GM21515 (cell line): ENCODE measurements around the gene VPS13D.
"Not testable (repeated sequence)": the region's sequence is repeated elsewhere in the genome, so short reads cannot be mapped to it uniquely, and the experiment has no call there.

Experiments
- ATAC-seq: cut with Tn5 transposase; IDR thresholded peaks from one replicate; pipeline ENCODE4 v1.9.1; 2021; ENCODE audit not compliant: unreplicated experiment

The VPS13D gene

DNA sequence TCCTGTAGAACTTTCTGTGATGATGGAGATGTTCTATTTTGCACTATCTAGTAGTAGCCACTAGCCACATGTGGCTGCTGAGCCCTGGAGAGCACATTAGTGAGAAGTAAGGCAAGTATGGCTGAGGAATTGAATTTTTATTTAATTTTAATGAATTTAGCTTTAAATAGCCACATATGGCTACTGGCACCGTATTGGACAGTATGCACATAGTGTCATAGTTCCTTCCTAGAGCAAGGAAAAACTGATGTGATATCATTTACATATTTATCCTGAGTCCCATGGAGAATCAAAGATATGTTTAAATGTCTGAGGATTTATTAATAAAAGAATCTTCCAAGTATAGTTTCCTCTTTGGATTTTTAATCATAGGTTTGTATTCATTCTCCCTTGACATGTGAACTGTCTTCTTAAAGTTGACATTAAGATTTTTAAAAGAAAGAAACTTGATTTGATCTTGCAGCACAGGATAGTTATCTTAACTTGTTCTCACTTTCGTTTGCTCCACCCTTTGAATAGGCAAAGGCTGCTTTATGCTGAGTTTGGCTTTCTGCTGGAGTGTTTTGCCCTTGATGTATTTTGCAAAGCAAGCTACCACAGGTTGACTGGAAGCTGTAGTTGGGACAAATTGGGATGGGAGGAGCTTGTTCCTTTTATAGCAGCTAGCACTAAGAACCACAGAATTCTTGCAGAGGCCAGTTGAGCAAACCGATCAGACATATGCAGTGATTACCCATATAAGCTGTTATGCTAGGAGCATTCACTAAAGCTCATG lies 129.7 kb downstream of the VPS13D start:
- no peak for ATAC-seq

DNA sequence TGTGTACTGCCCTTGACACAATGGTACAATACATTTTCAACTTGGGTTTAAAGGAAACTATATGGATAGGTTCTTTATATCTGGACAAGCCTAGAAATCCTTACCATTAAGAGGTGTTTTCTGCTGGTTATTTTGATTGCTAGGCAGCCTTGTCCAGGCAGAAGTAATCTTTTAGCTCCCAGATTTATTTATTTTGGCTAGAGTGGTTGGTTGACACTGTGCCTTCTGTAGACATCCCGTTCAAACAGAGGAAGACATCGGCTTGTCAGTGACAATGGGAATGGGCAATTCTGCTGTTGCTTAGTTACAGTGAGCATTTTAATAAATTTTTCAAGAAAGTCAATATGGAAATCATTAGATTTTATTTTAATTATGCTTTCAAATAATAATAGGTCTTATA lies 138.8 kb downstream of the VPS13D start:
- ATAC-seq = no peak

DNA sequence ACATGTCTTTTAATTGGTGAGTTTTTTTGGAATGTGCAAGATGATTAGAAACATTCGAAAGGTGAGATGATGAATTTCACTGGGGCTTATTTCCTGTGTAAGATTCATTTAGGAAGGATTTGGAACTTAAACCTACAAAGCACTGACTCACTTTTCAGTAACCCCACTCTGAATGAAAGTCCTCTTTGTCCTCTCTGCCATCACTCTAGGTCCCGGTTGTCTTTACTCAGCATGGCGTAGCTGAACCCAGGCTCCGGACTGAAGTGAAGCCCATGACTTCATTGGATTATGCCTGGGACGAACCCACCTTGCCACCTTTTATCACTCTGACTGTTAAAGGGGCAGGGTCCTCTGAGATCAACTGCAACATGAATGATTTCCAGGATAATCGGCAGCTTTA lies 139.4 kb downstream of the VPS13D start:
- ATAC-seq = no peak

DNA sequence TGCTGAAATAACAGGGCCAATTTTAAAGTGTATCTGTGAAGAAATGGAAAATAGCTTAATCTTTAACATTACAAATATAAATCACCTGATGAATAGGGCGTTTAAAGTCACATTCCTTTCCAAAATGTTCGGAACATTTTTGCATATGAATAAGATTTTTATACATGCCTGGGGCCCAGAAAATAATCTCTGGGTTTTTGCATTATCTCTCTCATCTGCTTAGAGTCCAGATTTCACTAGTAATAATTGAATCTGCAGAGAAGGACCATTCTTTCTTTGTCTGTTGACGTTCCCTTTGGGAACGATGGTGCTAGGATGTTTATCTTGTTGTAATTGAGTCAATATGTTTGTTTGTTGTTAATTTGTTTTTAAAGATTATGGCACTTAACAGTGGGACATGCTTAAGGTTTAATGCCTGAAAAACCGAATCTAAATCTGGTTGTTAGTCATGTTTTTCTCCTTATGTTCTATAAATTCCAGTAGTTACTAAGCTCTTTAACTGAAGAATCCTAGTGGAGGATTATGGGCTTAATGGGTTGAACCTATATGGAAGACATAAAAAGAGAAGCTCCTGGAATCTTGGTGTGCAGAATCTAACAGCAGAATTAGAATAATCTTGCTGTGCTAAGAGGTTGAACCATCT lies 140.6 kb downstream of the VPS13D start:
- no peak for ATAC-seq

DNA sequence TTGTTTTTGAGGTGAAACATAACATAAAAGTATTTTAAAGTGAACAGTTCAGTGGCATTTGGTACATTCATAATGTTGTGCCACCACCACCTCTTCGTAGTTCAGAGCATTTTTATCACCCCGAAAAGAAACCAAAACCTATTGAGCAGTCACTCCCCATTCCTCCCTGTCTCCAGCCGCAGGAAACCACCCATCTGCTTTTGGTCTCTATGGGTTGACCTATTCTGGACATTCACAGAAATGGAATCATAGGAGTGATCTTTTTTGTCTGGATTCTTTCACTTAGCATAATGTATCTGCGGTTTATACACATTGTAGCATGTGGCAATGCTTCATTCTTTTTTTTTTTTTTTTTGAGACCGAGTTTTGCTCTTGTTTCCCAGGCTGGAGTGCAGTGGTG lies 141.2 kb downstream of the VPS13D start:
- ATAC-seq = no peak

DNA sequence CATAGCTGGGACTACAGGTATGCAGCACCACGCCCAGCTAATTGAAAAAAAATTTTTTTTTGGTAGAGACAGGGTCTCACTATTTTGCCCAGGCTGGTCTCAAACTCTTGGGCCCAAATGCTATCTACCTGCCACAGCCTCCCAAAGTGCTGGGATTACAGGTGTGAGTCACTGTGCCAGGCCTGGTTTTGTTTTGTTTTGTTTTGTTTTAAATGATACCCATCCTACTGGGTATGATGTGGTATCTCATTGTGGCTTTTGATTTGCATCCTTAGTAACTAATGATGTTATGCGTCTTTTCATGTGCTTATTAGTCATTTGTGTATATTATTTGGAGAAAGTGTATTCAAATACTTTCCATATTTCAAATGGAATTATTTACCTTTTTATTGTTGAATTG lies 142.3 kb downstream of the VPS13D start:
- ATAC-seq = no peak

DNA sequence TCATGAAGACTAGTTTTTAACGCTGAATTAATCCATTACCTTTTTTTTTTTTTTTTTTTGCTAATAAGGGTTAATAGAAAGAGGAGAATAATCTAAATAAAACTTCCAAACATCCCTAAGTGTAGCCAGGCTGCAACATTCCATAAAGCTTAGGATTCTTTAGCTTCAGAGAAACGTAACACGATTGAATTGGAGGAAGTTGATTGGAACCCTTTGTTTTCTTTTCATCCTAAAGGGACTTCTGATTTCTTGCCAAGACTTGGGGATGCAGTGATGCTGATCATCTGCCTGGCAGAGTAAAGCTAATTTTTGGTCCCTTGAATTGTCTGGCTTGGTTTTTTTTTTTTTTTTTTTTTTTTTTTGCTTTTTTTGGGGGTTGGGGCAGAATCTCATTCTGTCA lies 142.9 kb downstream of the VPS13D start:
- no peak for ATAC-seq

DNA sequence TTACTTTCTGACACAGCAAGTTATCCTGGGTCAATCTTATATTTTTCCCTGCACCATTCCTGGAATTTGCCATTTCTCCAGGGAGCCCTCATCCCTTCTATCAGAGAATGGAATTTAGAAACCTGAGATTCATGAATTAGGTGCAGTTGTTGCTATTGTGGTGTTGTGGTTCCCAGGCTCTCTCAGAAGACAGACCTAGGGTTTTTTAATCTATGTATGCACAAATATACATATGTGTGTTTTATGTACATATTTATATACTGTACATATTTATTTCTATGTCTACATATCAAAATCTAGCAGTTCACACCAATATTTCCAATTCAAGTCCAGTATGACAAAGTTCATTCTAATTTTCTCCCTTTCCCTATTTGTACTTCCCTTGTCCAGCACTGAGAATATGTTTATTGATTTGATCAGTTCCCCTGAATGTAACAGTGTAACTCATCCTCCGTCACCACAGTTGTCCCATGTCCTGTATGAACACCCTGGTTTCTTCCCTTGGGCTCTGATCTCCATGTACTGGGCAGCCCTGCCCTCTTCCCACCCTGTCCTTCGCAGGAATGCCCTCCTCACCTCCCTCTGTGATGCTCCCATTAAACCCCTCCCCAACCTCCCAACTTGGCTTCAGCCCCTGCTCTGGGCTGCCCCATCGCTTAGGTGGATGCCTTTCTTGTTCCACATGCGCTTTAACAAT lies 145.5 kb downstream of the VPS13D start:
- no peak for ATAC-seq

DNA sequence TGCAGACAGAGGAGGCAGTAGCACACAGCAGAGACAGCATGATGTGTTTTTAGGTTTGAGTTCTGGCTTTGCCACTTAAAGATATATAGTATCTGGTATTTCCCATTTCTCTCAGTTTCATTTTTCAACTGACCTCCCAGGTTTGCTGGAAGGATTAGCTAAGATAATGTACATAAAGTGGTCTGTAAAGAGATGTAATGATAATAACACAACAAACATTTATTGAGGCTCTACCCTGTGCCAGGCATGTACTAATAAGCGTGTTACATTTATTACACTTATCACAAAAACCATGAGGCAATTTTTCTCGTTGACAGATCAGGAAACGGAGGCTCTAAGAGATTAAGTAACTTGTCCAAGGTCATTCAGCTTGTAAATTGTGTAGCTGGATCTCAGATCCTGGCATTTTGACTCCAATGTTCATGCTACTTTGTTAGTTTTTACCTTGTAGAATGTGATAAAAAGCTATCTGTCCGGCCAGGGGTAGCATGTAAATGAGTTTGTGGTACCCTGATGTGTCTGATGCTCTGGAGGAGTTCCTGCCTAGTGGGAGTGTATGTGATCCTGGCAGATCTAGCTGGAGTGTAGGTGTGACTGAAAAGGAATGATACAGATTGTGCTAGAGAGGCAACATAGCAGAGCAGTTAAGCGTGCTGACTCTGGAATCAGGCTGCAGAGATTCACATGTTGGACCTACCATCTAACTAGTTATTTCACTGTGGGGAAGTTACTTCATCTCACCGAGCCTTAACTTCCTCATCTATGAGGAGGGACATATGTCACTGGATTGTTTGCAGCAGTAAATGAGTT lies 146.6 kb downstream of the VPS13D start:
- no peak for ATAC-seq

DNA sequence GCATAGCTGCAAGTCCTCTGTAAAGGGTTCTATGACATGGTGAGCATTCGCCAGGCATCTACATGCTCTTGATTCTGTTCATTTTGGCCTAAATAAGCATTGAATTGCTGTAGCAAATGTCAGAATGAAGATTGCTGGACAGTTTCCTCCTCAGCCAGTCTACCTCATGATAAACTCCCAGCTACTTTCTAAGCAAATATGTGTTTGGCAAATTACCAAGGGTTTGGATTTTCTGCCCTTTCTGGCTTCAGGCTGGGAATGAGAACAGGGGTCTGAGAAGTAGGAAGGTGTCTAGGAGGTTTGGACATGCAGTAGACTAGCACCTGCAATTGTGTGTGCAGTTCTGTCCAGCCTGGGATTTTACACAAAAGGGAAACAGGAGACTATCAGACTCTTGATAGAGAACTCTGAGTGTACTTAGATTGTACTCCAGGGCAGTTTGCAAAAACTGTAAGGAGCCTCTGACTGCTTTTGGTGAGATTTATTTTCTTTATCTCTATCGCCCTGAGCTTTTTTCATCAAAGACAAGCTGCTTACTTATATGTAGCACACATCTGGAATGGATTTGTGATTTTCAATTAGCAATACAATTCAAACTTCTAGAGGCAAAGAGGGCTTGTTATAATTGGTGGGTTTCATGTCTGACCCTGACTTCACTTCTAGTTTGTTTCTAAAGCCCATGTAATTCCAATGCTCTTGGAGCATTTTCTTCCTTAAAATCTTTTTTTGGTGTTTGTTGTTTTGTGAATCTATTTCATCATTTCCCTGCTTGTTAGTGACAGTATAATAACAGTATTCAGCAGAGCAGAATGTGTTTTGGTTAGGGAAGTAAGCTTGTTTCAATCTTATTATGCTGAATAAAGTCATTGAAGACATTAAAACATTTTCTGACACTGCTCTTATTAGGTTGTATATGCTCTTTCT lies 150.8 kb downstream of the VPS13D start:
- no peak for ATAC-seq

DNA sequence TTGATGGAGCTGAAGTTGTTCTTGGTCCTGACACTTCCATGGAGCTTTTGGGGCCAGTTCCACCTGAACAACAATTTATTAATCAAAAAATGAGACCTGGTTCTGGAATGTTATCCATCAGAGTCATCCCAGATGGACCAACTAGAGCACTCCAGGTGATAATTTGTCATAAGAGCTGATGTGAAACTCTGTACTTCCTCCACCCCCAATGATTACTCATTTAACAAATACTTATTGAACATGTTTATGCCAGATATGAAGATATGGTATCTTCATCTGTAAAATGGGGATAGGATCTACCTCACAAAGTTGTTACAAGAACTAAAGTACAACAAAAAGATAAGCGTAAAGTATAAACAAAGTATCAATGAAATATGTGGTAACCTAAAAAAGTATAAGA lies 153.2 kb downstream of the VPS13D start:
- ATAC-seq = no peak

DNA sequence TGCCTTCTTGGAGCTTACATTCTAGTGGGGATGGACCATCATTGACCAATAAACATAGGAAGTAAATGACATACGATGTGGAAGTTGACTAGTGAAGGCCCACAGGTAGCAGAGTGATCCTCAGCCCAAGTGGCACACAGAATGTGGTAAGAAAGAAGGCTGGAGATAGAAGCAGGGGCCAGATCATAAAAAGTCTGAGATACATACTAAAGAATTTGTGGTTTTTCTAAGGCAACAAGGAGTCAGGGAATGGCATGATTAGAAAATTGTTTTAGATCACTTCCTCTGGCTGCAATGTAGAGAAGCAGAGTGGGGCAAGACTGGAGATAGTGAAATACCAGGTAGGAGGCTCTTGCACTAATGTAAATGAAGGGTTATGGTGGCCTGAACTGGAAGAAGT lies 154.0 kb downstream of the VPS13D start:
- ATAC-seq = no peak

DNA sequence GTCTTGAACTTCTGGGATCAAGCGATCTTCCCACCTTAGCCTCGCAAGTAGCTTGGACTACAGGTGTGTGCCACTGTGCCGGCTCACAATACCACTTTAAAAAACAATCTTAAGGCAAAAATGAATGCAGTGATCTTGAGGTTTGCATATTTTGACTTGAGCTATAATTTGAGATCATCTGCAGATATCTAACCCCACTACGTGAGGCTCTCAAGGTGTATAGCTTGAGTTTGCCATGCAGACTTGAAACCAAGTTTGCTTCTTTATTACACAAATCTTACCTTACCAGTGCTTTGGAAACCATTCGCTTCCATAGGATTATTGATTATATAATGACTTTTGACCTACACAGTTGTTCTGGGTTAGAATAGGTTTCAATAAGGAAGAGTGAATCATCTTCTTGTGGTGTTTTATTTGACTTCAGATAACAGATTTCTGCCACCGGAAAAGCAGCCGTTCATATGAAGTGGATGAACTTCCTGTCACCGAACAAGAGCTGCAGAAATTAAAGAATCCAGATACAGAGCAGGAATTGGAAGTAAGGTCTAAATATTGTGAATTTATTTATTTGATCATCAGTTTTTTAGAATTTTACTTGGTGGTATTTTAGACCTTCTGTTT lies 155.1 kb downstream of the VPS13D start:
- ATAC-seq = no peak

DNA sequence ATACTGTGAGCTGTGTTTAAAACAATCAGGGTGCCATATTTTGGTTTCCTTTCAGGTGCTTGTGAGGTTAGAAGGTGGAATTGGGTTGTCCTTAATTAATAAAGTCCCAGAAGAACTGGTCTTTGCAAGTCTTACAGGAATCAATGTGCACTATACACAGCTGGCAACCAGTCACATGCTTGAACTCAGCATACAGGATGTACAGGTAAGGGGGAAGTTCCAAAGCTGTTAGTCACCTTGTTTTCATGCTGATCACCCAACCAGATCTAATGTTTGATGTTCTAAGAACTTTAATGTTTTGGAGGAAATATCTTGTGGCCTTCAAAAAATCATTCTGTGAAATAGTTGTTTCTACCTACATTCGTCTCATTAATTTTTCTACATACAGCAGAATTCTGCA lies 156.3 kb downstream of the VPS13D start:
- no peak for ATAC-seq

DNA sequence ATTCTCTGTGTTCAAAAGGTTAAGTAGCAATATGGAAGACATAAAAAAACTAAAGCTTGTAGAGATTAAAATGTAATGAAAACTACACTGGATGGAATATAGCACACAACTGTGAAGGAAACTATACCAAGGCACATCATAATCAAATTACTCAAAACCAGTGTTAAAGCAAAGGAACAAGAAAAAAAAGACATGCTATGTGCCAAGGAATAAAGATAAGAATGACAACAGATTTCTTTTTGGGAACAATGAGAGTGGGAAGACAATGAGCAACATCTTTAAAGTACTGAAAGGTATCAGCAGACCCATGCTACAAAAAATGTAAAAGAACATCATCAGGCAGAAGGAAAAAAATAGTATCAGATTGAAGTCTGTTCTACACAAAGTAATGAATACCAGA lies 157.8 kb downstream of the VPS13D start:
- ATAC-seq = no peak

DNA sequence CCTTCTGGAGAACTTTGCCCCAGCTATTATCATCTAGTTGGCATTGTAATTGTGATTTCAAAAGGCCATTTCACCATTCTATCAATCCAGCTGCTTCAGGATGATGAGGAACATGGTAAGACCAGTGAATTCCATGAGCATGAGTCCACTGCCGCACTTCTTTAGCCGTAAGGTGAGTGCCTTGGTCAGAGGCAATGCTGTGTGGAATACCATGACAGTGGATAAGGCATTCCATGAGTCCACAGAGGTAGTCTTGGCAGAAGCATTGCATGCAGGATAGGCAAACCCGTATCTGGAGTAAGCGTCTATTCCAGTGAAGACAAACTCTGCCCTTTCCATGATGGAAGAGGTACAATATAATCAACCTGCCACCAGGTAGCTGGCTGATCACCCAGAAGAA lies 160.5 kb downstream of the VPS13D start:
- not testable (repeated sequence) for ATAC-seq

DNA sequence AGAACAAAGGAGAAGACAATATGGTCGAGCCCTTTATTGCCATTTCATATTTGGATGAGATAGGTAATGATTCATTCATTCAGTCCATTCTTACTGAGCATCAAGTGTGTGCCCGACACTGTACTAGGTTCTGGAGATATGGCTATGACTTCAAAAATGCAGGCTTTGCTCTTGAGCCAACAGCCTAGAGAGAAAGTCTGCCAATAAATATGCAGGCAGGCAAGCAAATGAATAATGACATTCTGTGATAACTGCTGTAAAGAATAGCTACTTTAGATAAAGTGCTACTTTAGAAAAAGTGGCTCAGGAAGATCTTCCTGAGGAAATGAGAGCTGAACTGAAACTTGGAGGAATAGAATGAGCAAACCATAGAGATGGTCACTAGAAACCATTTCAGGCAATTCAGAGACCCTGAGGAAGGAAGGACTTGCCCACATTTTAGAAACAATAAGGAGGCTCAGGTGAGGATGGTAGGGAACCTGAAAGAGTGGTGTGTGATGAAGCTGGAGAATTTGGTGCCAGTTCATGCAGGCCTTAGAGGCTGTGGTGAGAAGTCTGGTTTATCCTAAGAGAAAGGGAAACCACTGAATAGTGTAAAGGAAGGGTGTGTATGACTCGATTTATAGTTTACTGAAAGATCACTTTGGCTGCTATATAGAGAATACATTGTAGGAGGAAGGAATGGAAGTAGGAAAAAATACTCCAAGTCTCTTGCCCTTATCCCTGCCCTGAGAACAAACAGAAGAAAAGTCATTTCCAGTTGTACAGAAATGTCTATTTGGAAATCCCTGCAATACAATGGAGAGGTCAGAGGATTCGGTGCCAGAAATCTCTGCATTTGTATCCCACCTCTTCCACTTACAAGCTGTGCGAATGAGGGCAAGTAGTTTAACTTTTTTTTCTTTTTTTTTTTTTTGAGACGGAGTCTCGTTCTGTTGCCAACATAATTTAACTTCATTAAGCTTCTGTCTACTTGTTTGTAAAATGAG lies 167.9 kb downstream of the VPS13D start:
- ATAC-seq = no peak

DNA sequence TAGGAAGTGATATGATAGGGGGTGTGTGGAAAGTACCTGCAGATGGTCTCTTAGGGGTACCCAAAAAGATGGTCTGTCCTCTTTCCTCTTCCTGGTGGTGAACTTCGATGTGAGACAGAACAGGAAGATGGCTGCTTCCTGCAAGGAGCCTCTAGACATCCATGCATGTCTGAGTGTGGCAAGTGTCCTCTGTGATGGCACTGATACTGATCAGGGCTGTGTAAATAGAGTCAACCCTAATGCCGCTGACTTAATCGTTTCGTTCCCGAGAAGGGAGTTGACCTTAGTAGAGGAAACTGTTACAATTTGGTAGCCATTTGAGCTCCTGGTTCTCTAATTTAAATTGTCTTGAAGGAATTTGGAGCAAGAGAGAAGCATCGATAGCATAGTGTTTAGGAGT lies 168.6 kb downstream of the VPS13D start:
- no peak for ATAC-seq
